Brain microvascular endothelial cell (primary cell): ENCODE measurements around the gene CEACAM18.

Source experiments
- DNase-seq: peaks from one replicate; pipeline ENCODE4 v3.0.0-alpha.2; 2020
- H3K27ac ChIP-seq: fragments of 250-450 bp; sonication (Bioruptor Pico); 2 replicates; pipeline ENCODE4 v1.5.1; 2020; ENCODE audit warnings: mild to moderate bottlenecking, moderate library complexity
- H3K27me3 ChIP-seq: fragments of 250-450 bp; sonication (Bioruptor Pico); replicated peaks from 2 replicates; pipeline ENCODE4 v1.5.1; 2020; ENCODE audit warnings: mild to moderate bottlenecking
- H3K36me3 ChIP-seq: fragments of 250-450 bp; sonication (Bioruptor Pico); replicated peaks from 2 replicates; pipeline ENCODE4 v1.5.1; 2020; ENCODE audit warnings: mild to moderate bottlenecking
- H3K4me3 ChIP-seq: 2 replicates; pipeline ENCODE4 v1.5.1; 2011; ENCODE audit warnings: low read depth, mild to moderate bottlenecking, control low read depth, low read length, moderate library complexity
- in situ Hi-C: cut with HindIII; loops from 2 replicates; pipeline ENCODE4 v1.10.0; 2017; ENCODE audit warnings: low sequenced_read_pairs, low pct_ligation_motif_present
- TF ChIP-seq, protein P1 (sequence below): IDR thresholded peaks from 2 replicates; pipeline ENCODE4 v1.5.1; 2011; ENCODE audit warnings: low read depth, mild to moderate bottlenecking, moderate library complexity, low read length, control low read depth, inconsistent platforms; ENCODE audit errors: missing control alignments

The CEACAM18 gene

DNA sequence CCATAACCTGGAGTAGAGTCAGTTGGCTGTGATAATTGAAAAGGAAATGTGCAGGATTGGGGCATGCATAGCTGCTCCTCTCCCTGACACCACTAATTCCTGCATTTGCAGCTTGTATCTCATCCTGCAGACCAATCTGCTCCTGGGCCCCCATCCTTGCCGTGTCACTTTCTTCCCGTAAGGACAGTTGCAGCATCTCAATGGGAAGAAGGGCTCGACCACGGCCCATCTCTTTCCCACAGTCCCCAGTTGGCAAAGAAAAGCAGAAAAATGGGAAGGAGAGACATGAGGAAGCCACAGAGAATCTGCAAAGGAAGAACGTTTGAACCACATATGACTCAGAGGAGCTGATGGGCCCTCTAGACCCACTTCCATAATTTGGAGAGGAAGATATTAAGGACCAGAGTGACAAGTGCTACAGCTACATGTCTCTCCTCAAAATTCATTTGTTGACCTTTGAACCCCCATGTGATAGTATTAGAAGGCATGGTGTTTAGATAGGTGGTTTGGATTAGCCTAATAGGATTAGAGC is 25.0 kb downstream of the CEACAM18 start:
- H3K27ac ChIP-seq: no peak overlapping the region
- TF ChIP-seq, protein P1, sequence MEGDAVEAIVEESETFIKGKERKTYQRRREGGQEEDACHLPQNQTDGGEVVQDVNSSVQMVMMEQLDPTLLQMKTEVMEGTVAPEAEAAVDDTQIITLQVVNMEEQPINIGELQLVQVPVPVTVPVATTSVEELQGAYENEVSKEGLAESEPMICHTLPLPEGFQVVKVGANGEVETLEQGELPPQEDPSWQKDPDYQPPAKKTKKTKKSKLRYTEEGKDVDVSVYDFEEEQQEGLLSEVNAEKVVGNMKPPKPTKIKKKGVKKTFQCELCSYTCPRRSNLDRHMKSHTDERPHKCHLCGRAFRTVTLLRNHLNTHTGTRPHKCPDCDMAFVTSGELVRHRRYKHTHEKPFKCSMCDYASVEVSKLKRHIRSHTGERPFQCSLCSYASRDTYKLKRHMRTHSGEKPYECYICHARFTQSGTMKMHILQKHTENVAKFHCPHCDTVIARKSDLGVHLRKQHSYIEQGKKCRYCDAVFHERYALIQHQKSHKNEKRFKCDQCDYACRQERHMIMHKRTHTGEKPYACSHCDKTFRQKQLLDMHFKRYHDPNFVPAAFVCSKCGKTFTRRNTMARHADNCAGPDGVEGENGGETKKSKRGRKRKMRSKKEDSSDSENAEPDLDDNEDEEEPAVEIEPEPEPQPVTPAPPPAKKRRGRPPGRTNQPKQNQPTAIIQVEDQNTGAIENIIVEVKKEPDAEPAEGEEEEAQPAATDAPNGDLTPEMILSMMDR: no peak

DNA sequence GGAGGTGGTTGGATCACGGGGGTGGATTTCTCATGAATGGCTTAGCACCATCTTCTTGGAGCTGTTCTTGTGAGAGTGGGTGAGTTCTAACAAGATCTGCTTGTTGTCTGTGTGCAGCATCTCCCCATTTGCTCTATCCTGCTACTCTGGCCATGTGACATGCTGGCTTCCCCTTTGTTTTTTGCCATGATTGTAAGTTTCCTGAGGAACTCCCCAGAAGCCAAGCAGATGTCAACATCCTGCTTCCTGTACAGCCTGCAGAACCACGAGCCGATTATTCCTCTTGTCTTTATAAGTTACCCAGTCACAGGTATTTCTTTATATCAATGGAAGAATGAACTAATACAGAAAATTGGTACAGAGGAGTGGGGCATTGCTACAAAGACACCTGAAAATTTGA is 25.6 kb downstream of the CEACAM18 start:
- DNase-seq: no peak
- Histone ChIP-seq H3K36me3 (no peaks in the 10 kb centered on the region), H3K27me3 (no peaks in the 10 kb centered on the region), H3K4me3 (no peak overlapping the region), H3K27ac (no peak overlapping the region)
- in situ Hi-C loops: no loop called here
- TF ChIP-seq, protein P1: no peak

More for the DNA sequence above, 25.0 kb downstream of the CEACAM18 start:
- H3K36me3 ChIP-seq: no peaks in the 10 kb centered on the region
- no peak for DNase-seq
- no peak overlapping the region for H3K4me3 ChIP-seq
- H3K27me3 ChIP-seq: no peaks in the 10 kb centered on the region
- in situ Hi-C loops: no loop called here

DNA sequence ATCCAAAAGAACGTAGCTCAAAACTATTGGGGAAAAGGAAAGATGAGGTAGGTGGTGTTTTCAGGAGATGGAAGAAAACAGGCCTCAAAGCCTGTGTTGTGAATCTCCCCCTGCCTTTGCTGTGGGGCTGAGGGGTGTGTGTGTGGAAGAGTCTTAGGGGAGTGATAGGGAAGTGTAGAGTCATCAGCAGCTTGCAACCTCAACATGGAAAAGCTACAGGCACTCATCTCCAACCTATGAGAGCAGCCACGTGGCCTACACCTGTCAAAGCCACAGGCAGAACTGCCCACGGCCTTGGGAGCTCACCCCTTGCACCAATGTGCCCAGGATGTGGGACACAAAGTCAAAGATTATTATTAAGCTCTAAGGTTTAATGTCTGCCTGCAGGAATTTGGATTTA is 27.6 kb downstream of the CEACAM18 start:
- TF ChIP-seq, protein P1: no peak
- H3K27me3 ChIP-seq: no peaks in the 10 kb centered on the region
- no peak overlapping the region for H3K4me3 ChIP-seq
- H3K27ac ChIP-seq: no peak overlapping the region
- no peaks in the 10 kb centered on the region for H3K36me3 ChIP-seq
- no peak for DNase-seq
- in situ Hi-C loops: no loop called here

- in situ Hi-C loops: no loop called here
- TF ChIP-seq, protein P1: no peak
- no peaks in the 10 kb centered on the region for H3K36me3 ChIP-seq
- H3K27ac ChIP-seq: no peak overlapping the region
- DNase-seq: no peak
- H3K4me3 ChIP-seq: no peak overlapping the region
- no peaks in the 10 kb centered on the region for H3K27me3 ChIP-seq
Observed at GRCh38 chr19:51507192-51507591, 28.9 kb downstream of the CEACAM18 start.

DNA sequence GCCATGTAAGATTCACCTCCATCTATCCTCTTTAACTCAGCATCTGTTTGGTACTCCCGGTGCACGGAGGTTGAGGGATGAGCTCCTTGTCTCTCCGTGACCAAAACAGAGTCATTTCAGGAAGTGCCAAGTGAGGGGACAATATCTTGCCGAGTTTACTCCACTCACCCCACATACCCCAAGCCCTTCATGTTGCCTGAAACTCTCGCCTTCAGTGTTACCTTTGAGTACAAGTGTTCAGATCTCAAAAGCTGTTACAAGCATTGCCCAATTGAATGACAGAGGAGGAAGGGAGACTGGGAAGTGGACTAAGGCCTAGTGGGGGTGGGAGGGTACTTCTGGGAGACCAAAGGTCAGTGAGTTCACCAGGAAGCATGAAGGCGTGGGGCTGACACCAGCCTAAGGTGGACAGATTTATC is 29.3 kb downstream of the CEACAM18 start:
- TF ChIP-seq, protein P1: no peak
- in situ Hi-C loops: no loop called here

More for the DNA sequence above, 29.3 kb downstream of the CEACAM18 start:
- H3K36me3 ChIP-seq: no peaks in the 10 kb centered on the region
- H3K27ac ChIP-seq: no peak overlapping the region
- H3K27me3 ChIP-seq: no peaks in the 10 kb centered on the region
- H3K4me3 ChIP-seq: no peak overlapping the region
- DNase-seq: no peak
